ENCODE measurements around the gene SYTL1.

GRCh38 chr1:27394282-27394658 lies 52.4 kb downstream of the SYTL1 start:
- TF ChIP-seq CTCF (IDR thresholded peaks at IDR 0.05) = no peak
- TF ChIP-seq POLR2AphosphoS5 (IDR thresholded peaks at IDR 0.05) = no peak
